IPS-NIHi7 (cell line): ENCODE results near the gene HSPB6.

Experiments
- DNase-seq: peaks from one replicate; pipeline ENCODE4 v3.0.0; 2012; ENCODE audit warnings: mixed read lengths; ENCODE audit errors: extremely low spot score

HSPB6 gene

DNA sequence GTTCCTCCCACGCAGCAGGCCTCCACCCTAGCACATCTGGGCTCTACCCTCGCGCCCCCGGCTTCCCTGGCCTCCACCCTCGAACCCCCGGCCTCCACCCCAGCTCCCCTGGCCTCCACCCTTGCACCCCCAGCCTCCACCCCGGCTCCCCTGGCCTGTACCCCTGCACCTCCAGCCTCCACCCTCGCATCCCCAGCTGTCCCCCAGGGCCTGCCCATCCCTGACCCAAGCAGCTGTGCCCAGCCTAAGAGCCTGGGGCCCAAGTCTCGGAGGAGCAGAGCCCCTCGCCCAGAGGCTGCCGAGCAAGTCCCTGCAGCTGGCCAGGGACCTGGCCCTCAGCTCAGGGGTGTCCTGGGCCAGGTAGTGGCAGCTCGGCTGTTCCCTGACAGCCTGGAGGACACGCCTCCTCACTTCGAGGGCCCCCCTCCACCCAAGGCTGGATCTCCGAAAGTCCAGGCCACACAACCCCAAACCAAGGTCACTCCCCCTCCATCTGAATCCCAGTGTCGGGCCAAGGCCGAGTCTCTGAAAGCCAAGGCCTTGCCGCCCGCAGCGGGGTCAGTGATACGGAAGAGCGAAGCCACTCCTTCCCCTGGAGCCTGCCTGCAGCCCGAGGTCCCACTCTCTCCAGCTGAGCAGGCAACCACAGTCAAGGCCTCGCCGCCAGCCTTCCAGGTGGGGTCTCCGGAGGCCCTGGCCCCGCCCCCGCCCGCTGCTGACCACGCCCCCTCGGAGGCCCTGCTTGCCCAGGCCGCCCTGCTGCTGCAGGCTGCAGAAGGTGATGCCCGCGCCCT is 10.7 kb upstream of the HSPB6 start:
- peak; percentile 93 for DNase-seq

DNA sequence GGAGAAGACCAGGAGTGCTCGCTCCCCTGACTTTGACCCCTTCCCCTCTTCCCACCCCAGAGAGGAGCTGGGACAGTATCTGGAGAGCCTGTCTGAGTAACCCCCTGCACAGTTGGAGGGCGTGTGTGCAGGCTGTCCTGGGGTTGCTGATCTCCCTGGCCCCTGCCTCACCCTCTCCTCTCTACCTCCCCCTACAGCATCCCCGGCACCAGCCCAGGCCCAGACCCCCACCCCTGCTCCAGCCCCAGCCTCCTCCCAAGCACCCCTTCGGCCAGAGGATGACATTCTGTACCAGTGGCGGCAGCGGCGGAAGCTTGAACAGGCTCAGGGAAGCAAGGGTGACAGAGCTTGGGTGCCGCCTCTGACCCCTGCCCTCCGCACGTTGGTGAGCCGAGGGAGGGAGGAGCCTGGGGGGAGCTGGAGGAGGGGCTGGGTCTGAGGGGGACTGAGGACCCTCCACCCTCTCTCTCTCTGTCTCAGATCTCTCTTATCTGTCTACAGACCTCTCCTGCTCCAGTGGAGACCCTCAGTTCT is 9.8 kb upstream of the HSPB6 start:
- DNase-seq = no peak

DNA sequence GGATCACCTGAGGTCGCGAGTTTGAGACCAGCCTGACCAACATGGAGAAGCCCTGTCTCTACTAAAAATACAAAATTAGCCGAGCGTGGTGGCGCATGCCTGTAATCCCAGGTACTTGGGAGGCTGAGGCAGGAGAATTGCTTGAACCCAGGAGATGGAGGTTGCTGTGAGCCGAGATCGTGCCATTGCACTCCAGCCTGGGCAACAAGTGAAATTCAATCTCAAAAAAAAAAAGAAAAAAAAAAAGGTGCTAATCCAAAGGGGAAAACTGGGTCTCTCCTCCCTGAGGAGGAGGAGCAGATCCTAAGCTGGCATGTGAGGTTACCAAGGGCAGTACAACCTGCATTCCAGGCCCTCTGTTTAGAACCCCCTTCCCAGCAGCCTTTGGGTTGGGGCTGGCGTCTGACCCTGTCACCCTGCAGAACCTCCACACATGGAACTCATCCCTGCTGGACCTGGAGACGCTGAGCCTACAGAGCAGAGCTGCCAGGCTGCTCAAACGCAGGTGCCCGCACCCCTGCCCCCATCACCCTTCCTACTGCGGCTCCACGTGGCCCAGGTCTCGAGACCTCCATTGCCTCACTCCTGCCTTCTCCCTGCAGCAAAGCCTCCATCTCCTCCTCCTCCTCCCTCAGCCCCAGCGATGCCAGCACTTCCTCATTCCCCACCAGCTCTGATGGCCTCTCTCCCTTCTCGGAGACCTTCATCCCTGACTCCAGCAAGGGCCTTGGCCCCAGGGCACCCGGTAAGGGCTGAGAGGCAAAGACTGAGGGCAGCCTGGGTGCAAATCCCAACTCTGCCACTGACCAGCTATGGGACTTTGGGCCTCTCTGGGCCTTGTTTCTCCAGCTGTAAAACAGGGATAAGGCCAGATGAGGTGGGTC is 7.8 kb upstream of the HSPB6 start:
- no peak for DNase-seq

DNA sequence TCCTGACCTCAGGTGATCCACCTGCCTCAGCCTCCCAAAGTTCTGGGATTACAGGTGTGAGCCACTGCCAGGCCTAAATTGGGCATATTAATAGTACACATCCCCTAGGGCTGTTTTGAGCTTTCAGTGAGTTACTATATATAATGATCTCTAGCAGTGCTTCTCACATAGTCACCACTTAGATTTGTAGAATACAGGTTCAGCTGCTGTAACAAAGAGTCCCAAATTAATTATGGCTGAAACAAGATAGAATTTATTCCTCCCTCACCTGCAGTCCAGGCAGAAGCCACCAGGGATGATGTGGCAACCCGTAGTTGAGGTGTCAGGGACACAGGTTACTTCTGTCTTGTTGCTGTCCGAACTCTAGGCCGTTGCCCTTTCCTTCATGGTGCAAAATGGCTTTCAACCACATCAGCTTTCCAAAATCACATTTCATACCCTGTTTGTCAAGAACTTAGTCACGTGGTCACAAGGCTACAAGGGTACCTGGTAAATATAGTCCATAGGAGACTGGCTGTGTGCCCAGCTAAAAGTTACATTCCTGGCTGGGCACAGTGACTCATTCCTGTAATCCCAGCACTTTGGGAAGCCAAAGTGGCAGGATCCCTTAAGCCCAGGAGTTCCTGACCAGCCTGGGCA is 4.0 kb upstream of the HSPB6 start:
- DNase-seq = no peak

DNA sequence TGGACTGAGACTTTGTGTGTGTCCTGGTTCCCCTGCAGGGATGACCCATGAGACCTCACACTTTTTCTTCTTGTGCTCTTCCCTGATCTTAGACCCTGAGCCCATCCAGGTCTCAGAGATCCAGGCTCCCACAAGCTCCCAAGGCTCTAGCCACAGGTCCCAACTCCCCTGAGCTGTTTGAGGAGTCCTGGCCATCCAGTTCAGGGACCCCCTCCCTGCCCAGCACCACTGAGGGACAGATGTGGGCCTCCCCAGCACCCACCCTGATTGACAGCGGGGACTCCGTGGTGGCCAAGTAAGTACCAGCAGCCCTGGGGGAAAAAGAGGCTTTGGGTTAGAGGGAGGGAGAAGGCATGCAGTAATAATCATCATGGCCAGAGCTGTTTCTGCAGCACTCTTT is 2.9 kb upstream of the HSPB6 start:
- DNase-seq = no peak

DNA sequence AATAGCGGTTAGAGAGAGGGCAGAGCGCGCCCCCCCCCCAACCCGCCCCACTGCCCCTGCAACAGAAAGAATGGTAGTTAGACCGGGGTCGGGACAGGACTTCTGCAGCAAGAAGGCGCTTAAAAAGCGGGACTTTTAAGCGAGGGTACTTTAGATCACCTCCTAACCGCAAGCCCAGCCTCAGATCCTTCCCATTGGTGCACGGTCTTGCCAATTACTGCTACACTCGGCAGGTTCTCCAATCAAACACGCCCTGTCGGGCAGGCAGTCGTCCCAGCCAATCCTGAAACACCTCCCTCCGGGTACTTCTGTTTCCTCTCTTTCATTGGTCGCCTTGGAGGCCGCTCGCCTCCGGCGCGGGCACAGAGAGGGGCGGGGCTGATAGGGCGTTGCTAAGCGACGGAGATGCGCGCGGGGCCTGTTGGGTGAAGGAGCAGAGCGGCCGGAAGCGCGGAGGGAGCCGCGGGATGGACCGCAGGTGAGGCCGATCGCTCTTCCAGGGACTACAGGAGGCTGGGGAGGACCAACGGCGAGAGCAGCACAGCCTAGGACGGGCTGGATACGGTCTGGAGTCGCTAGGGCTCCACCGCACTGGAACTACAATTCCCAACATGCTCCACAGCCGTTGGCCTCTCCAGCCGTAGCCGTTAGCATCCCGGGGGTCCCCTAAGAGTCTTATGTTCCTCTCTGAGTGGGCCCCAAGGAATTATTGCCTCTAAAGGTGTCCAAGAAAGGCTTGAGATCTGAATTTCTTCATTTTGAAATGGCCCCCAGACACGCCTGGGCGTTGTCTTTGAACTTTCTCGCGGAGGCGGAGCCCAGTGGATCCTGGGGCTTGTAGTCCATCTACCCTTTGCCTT is 1.1 kb upstream of the HSPB6 start, which contains the start of gene PROSER3:
PROSER3 (plus strand) TSS at position 428 of the 860 bp plus-strand sequence; CDS start at position 468, 40 bp downstream.
- DNase-seq = peak; percentile 96

DNA sequence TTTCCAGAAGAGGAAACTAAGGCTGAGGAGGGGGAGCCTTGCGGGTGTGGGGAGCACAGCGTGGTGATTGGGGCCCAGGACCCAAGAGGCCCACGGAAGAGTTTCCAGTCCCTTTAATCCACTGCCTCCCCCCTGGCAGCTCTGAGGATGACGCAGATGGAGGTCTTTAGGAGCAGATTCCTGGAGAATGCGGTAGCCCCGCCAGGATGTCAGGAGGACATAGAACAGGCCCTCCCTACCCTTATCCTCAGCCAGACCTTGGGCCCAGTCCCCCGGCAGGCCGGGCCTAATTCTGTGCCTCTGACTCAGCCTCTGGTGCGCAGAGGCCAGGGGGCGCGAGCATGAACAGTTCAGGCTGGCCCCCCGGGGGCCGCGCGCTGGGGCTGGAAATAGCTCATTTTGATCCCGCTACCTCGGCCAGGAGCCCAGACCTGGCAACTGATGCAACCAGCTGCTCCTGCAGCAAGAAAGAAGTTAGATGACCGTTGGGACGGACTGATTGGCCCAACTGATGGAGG is 461 bp upstream of the HSPB6 start:
- no peak for DNase-seq

DNA sequence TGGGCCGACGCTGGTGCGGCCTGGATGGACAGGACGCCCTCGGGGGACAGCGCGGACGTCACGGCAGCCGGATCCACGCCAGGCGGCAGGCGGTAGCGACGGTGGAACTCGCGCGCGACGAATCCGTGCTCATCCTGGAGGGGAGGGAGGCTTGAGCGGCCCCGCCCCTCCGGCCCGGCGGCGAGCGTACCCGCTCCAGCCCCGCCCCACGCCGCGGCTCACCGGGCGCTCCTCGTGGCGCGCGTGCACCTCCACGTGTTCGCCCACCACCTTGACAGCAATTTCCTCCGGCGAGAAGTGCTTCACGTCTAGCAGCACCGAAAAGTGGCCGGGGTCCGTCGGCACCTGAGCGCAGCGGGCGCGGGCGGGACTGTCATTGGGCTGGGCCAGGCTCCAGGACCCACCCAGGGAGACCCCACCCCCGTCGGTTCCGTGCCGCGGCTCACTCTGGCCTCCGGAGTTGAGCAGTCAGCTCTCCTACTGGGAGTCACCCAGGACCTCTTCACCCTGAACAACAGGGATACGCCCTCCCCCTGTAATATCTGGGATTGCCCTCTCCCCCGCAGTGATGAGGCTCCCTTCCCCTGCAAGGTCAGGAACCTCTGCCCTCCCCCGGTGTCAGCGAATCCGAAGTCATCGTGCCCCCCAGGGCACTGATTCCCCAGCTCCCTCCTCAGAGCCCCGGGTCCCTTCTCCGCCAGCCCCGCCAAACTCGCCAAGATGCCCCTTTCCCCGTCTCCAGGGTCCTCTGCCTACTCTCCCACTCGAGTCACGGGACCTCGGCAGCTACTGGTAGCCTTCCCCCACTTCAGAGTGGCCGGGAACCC is 1.1 kb downstream of the HSPB6 start:
- DNase-seq = no peak

DNA sequence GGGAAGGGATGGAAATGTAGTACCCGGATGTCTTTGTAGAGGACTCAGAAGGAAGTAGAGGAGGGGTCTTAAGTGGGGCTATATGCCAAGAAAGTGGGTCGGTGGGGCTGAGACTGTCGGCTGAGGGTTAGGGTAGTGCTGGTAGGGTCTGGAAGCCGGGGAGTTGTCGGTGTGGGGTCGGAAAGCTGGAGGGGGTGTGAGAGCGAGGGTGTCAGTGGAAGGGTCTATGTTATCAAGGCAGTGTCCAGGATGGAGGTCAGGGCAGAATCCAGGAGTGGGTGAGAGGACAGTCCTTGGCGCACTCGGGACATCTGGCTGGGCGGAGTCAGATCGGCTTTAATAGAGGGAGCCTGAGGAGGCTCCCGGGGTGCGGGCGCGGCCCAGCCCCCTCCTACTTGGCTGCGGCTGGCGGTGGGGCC is 1.7 kb downstream of the HSPB6 start:
- no peak for DNase-seq

DNA sequence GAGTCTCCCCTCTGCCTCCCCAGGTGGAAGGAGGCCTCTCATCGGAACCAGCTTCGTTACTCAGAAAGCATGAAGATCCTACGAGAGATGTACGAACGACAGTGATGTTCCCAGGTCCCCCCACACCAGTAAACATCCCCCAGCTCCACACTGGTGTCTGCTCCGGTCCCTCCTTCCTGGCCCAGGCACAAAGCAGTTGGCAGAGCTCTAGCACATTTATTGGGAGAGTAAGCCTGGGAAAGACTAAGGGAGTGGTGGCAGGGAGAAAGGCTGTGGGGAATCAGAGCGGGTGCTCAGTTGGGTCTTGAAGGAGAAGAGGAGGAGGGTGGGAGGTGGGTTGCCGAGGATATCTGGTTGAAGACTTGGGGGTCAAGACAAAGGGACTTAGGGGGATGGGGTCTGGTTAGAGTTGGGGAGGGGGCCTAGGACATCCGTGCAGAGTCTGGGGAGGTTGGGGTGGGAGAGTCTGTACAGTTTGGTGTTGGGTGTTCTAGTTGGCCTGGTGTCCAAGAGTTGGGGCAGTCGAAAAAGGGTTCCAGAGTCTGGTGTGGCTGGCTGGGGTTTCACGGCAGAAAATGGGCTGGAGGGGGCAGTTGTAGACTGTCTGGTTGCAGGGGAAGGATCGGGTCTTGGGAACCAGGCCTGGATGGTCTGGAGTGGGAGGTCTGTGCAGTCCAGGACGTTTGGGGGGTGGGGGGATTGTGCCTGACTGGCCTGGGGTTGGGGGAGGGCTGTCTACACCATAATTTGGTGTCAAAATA is 2.3 kb downstream of the HSPB6 start:
- no peak for DNase-seq

DNA sequence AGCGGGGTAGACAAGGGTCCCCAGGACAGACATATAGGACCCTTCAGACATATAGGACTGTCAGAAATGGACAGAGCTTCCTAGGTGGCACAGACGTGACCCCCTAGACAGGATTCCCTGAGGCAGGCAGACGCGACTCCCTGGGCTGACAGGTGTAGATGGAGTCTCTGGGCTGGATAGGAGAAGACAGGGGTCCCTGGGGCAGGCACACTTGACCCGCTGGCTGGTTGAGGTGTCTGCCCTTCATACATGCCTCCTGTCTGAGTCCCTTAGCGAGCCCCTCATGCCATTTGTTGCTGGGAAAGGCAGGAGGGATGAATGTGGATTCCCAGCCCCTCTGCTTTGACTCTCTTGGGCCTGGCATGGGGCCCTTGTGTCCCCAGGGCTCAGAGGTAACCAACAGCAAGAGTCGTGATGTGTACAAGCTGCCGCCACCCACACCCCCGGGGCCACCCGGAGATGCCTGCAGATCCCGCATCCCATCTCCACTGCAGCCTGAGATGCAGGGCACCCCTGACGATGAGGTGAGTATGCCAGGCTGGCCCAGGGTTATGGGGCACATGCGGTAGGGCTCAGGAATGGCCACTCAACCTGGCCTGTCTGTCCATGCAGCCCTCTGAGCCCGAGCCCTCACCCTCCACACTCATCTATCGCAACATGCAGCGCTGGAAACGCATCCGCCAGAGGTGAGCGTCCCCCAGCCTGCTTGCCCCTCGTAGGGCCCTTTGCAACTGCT is 3.0 kb downstream of the HSPB6 start:
- DNase-seq = no peak

DNA sequence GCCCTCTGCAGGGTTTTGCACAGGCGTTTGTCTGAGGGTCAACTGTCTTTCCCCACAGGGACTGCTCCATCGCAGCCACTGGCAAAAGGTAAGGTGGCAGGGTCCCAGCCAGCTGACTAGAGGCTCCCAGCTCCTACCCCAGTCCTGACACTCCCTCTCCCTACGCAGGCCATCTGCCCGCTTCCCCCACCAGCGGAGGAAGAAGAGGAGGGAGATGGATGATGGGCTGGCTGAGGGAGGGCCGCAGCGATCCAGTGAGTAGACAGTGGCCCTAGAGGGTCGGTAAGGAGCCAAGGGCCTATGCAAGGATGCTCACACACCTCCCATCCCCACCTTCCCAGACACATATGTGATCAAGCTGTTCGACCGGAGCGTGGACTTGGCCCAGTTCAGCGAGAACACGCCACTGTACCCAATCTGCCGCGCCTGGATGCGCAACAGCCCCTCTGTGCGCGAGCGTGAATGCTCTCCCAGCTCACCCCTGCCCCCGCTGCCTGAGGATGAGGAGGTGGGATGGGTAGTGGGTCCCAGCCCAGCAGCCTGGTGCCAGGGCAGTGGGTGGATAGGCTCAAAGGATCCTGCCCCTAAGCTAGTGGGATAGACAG is 4.0 kb downstream of the HSPB6 start:
- DNase-seq = no peak

DNA sequence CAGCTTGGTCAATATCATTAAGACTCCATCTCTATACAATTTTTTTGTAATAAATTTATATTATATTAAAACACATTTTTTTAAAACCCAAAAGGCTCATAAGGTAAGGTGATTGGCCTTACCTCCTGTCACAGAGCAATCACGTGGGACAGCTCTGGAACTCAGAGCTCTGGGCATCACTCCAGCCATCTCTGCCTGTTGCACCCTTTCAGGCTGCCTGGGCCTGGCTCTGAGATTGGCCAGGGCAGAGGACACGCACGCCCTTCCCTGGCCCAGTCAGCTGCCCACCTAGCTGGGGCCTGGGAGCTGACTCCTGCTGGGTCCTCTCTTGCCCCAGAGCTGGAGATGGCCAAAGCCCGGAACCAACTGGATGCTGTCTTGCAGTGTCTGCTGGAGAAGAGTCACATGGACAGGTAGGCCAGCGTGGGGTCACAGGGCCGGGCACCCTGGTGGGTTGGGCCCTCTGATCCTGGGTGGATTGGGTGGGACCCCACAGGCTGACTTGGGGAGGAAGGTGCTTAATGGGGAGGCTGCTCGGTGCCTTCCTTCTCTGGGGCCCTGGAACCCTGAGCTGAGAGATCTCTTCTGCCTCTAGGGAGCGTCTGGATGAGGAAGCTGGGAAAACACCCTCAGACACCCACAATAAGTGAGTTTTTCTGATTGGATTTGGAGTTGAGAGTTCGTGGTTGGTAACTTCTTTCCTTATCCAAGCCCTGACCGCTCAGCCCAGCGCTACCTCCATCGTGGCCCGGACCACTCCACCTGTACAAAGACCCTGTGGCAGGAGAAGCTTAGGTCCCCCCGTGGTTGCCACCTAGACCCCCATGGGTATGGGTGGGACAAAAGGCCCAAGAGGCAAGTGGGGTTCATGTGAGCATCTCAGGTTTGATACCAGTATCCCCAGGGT is 4.7 kb downstream of the HSPB6 start:
- DNase-seq = no peak

DNA sequence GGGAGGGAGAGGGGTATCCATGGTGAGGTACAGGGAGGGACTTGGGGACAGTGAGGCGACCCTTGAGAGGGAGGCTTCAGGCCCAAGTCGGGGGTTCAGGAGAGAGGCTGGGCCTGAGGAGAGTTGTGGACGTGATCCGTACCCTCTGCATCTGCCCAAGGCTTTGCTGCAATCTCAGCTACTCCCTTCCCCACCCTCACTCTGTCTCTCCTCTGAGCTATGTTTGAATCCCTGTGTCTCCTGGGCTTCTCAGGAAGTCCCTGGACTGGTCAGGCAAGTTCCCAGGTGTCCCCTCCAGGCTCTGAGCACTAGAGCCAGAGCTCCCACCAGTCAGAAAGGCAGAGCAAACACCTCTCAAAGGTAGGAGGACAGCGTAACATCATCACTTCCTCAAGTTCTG is 6.7 kb downstream of the HSPB6 start:
- DNase-seq = no peak

DNA sequence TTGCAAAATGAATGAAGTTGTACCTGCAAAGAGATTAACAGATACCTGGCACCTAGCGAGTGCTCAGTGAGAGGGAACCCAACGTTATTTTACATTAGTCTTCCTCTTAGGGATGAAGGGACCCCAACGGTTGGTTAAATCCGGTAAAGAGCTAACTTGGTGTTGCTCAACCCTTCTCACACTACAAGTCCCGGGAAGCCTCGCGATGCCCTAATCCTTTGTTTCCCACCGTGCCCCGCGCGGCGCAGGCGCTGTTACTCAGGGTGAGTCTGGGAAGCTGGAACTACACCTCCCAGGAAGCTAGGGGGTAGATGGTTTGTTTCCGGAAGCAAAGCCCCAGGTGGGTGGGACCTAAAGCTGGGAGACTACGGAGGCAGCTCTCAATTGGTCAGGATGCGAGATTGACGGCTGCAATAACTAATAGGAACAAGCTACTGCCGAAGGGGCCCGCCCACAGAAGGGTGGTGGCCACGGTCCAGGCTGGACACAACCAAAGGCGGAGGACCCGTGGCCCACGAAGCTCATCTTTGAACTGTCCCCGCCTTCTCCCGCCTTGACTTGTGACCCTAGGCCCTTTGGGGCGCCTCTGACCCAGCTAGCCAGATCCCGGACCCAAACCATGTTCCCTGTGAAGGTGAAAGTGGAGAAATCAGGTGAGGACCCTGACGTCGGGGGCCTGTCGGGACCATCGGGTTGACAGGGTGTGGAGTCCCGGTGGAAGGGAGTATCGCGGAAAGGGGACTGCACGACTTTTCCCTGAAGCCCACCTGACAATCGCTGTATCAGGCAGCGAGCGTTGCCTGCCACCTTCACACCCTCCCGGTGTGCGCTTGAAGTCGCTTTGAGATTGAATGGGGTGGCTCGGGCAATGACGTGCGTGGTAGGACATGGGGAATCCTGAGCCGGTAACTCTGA is 8.5 kb downstream of the HSPB6 start, which contains the start of gene LIN37:
LIN37 (plus strand) TSS at position 471 of the 915 bp plus-strand sequence; CDS start at position 620, 149 bp downstream.
- DNase-seq = peak; percentile 88

DNA sequence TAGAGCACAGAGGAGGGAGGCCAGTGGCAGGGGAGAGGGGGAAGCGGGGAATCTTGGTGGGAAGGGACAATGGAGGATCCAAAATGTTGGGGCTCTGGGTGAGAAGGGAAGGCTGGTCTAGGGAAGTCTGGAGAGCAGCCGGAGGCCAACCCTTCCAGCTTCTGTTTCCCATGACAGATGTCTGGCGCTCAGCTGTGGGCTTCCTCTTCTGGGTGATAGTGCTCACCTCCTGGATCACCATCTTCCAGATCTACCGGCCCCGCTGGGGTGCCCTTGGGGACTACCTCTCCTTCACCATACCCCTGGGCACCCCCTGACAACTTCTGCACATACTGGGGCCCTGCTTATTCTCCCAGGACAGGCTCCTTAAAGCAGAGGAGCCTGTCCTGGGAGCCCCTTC is 10.3 kb downstream of the HSPB6 start:
- no peak for DNase-seq
